GM19043 (cell line): ENCODE data around the gene KCNN3.

Experiments used
- ATAC-seq: cut with Tn5 transposase; IDR thresholded peaks from one replicate; pipeline ENCODE4 v1.9.1; 2021; ENCODE audit warnings: low read depth; ENCODE audit not compliant: unreplicated experiment

Gene KCNN3

GRCh38 chr1:154845174-154845573 is 24.9 kb downstream of the KCNN3 start:
- ATAC-seq = no peak

DNA sequence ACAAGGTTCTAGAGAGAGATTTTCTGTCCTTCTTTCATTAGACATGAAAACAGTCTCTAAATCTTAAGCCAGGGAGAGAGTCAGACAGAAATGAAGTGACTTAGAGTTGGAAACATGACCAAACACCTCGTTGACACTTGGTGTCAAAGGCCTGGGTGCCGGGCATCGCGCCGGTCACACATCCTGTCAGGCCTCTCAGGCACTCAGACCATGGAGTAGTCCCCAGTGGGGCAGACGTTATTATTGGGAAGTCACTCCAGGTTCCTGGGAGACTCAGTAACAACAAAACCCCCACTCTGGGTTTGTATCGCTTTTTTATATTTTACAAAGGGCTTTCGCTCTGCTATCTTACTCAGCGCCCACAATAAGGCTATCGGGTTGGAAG is 25.8 kb downstream of the KCNN3 start:
- ATAC-seq = no peak

DNA sequence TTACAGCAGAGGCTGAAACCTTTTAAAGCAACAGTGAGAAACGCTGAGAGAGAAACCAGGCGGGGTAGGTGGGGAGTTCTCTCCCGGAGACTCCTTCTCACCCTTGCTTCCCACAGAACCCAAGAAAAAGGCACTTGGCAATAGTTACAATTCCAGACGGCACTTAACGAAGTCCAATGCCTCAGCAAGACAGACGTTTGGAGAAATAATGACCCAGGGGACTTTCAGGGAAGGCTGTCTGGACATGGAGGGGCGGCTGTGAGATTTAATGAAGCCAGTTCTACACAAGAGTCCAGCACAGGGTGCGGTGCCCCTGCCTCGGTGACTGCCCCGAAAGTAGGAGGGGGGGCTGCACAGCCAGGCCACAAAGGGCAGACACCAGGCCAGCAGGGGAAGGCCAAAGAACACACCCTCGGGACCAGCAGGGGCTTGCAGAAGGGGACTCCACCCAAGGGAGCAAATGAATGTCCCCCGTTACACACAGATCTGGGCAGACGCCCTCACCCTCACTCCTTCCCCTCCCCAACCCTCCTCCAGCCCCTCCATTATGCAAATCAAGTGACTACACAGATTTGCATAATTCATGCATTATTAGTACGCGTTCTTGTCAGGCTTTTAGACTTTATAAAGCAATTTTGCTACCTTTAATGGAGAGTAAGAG is 26.3 kb downstream of the KCNN3 start:
- ATAC-seq = no peak

DNA sequence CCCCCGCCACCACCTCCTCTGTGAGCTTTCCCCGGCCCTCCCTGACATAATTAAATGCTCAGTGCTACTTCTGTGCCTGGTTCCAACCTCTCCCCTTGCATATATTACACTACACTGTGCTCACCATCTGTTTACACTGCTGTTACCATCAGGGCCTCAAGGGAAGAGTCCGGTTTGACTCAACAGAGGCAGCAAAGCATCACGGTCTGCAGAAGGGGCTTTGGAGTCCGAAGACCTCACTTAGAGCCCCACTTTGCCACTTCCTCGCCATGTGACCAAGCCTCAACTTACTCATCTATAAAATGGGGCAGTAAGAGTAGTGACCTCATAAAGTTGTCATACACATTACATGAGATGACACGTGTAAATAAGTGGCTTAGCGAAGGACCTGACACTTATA is 27.4 kb downstream of the KCNN3 start:
- ATAC-seq = no peak

DNA sequence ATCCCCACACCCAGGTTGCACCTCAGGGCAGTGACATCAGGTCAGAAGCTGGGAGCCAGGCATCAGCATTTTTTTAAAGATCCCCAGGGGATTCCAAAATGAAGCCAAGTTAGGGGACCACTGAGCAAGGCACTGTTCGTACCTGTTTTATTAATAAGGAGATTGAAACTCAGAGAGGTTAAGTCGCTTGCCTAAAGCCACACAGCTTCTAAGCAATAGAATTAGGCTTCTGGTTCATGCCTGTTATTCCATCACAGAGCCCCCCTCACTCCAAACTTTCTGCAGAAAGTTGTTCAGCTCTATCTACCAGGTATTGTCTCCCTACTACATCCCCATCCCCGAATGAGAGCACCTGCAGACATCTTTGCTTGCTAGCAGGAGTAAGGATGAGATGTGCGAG is 28.7 kb downstream of the KCNN3 start:
- no peak for ATAC-seq

- no peak for ATAC-seq
Observed at GRCh38 chr1:154840269-154841176, 29.6 kb downstream of the KCNN3 start.

DNA sequence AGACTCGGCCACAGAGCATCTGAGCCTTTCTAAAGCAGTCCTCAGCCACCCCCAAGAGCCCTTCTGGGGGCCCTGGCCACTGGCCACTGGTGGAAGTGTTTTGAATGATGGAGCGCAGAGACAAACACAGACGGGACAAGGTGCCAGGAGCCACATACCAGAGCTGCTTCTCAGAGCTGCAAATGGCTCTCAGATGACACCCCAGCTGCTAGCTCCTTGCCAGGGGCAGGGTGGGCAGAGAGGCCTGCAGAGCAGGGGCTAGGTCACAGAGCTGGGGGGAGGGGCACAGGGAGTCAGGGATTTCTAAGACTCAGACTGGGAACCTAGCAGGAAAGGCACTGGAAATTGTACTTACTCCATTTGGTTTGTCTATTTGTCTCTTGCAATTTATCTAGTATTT is 30.4 kb downstream of the KCNN3 start:
- ATAC-seq = no peak

DNA sequence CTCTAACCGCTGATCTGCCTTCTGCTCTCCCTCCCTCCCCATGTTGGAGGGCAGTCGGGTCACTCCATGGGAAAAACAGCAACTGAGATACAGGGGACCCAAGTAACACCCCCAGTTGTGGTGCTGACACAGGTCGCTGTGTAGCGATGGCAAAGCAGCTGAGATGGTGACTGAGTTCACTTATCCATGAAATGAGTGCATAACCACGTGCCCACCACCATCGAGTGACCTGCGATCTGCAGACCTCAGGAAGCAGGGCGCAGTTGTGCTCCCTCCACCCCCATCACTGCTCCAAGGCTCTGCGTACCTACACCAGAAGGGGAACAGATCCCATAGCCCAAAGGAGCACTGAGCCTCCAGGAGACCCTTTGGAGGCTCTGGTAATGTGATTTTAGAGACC is 31.1 kb downstream of the KCNN3 start:
- no peak for ATAC-seq

GRCh38 chr1:154838461-154838860 is 31.6 kb downstream of the KCNN3 start:
- ATAC-seq = no peak

- ATAC-seq = no peak
Observed at GRCh38 chr1:154837672-154838171, 32.4 kb downstream of the KCNN3 start.

DNA sequence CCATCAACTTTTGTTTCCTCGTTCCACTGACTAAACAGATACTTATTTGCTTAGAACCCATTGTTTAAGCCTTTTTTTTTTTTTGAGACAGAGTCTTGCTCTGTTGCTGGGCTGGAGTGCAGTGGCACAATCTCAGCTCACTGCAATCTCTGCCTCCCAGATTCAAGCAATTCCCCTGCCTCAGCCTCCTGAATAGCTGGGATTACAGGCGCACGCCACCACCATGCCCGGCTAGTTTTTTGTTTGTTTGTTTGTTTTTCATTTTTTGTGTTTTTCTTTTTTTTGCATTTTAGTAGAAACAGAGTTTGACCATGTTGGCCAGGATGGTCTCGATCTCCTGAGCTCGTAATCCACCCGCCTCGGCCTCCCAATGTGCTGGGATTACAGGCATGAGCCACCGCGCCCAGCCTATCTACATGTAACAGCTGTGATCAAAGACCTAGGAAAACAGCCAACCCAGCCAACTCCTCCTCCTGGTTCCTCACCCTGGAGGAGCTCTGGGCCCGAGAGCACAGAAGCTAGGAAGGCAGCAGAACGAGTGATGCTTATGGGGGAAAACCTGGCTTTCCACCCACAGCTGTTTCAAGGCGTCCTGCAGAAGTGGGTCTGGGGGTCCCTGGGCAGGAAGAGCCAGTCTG is 32.9 kb downstream of the KCNN3 start:
- ATAC-seq = no peak

DNA sequence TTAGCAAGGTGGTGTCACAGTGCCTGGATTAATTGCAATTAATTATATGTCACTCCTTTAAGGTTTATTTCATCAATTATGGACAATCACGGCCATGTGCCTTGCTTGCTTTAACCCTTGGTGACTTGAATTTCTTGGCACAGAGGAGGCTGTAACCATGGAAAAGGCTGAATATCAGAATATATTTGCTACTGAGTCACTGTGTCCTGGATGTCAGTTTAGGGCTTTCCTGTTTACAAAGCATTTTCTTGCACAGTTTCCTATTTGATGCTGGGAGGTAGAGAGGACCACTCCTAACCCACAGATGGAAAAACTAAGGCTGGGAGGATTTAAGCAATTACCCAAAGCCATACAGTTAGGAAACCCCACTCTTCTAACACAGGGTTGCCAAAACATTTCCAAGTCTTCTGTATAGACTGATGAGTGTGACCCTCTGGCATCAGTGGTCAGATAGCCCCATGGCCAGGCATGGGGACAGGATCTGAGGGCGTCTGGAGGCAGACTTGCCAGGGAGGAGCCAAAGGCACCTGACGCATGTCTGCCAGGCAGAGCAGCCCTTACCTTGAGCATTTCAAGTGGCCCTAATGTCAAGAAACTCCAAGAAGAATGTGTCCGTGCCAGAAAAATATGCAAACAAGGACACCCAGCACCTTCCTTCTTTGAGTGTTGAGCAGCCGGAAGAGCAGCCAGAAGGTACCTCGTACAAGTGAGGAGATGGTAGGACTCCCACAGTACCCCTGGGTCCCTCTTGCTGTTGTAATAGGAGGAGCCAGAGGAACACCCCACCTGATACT is 34.4 kb downstream of the KCNN3 start:
- ATAC-seq = no peak

- no peak for ATAC-seq
Observed at GRCh38 chr1:154833841-154834240, 36.2 kb downstream of the KCNN3 start.

DNA sequence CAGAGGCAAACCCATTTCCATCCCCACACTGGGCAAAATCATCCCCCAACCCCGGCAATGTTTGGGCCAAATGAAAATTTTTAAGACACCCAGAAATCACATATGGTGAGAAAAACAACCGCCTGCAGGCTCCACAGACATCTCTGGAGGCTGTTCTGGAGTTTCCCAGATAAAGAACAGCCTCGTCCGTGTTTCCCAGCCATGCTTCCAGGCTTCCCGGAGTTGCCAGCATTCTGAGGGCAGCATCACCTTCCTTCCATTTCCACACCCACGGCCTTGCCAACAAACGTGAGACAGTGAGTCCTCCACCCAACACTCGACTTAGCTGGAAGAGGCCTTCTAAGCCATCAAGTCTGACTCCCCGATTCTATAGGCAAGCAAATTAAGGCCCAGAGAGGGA is 36.9 kb downstream of the KCNN3 start:
- no peak for ATAC-seq

DNA sequence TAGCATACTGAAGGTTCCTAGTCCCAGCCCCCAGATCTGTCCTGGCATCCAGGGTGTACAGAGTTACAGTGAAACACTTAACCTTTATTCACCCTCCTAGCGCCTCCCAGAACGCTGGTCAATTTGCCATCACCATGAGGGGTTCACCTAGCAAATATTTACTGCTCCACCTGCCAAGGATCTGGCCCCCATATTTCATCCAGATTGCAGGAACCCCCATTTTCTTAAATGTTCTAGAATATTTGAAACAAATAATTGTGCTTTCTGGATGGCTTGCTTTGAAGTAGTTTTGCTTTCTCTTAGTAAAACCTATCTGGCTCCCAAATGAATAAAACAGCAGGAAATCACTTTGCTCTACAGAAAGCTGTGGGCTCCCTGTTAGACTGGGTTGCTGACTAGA is 37.7 kb downstream of the KCNN3 start:
- ATAC-seq = no peak

DNA sequence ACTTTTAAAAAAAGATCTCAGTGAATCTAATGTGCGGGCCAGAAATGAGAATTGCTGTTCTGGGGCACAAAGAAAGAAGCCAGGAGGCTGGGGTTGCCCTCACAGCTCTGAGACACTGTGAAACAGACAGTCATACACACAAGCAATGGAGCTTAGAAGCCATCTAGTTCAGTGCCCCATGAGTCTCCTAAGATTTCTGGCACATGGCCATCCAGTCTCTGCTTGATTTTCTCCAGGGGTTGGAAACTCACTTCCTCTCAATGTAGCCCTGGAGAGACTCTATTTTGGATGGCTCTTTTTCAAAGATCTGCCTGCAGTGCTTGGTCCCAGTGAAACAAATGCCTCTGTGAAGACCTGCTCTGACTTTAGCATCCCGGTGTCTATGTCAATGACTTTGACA is 38.6 kb downstream of the KCNN3 start:
- no peak for ATAC-seq

DNA sequence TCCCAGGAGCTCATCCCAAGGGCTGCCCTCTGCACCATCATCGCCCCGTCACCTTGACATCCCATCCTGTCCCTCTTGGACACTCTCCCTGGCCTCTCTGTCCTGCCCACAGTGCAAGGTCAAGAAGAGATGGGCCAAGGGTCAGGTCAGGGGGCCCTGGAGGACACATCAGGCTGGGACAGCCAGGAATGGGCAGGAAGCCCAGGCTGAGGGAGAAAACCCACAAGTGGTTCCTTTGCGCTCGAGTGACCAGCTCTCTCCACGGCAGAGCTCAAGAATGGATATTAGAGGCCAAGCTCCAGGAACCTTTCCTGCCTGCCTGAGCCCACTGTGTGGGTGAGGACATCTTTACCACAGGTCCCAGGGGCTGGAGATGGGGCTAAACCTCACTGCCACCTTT is 41.0 kb downstream of the KCNN3 start:
- ATAC-seq = no peak

GRCh38 chr1:154824179-154825000 is 45.7 kb downstream of the KCNN3 start:
- no peak for ATAC-seq

DNA sequence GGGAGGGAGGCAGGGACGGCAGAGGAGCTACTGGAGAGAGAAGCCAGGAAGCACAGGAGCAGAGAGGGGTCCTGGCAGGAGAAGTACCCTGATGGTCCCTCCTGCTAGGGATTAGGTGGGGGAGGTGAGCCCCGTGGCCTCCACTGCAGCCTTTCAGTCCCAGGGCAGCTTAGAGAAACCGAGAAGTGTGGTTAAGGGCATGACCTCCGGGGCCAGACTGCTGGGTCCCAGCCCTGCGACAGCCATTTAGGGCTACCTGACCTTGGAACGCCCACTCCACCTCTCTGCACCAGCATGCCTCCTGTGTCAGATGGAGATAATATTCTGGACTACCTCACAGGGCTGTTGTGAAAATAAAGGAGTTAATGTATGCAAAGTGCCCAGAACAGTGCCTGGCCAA is 47.4 kb downstream of the KCNN3 start:
- no peak for ATAC-seq

- ATAC-seq = no peak
Observed at GRCh38 chr1:154822233-154822632, 47.8 kb downstream of the KCNN3 start.
